OCI-LY7 (cell line): ENCODE results near the gene PKHD1. TPM values are rescaled to one million over a fixed set of nuclear protein-coding genes. Genes with fewer than 3 reads are reported as not detected.

ENCODE experiments used
- BruUV-seq: library from RNA; stranded (reverse); fragments of 400-500 nt; replicated peaks from 2 replicates; lab custom pipeline; 2021; lab: Mats Ljungman, UMichigan
- CTCF ChIA-PET: fragments of 300-600 bp; sonication (Branson Sonifier 250); formaldehyde crosslinking; loops from one replicate; lab custom pipeline; 2022; ENCODE audit warnings: antibody characterized with exemption; ENCODE audit not compliant: unreplicated experiment; lab: Charles Lee
- POLR2A ChIA-PET: fragments of 300-600 bp; sonication (Branson Sonifier 250); formaldehyde crosslinking; loops from one replicate; lab custom pipeline; 2022; ENCODE audit warnings: antibody characterized with exemption; lab: Charles Lee
- DNase-seq: peaks from one replicate; pipeline ENCODE4 v3.0.0-alpha.2; 2015; ENCODE audit warnings: low spot score
- H2AFZ ChIP-seq: fragments of 200-600 bp; sonication (generic), shearing (Covaris generic); 2 replicates; pipeline ENCODE4 v1.6.1; 2014; ENCODE audit warnings: mild to moderate bottlenecking, antibody characterized with exemption, low read length, moderate library complexity
- H3K27ac ChIP-seq: fragments of 200-600 bp; sonication (generic); 2 replicates; pipeline ENCODE4 v1.5.1; 2014; ENCODE audit warnings: mixed run types, low read depth, mild to moderate bottlenecking, moderate library complexity, low read length, inconsistent platforms; ENCODE audit not compliant: poor library complexity, severe bottlenecking
- H3K36me3 ChIP-seq: fragments of 200-600 bp; sonication (generic); 2 replicates; pipeline ENCODE4 v1.6.1; 2014; ENCODE audit warnings: mild to moderate bottlenecking, antibody characterized with exemption, low read length, moderate library complexity, mixed read lengths; ENCODE audit not compliant: insufficient read depth
- H3K4me1 ChIP-seq: fragments of 200-600 bp; sonication (generic); 2 replicates; pipeline ENCODE4 v1.5.1; 2014; ENCODE audit warnings: mild to moderate bottlenecking, low read length; ENCODE audit not compliant: insufficient read depth, poor library complexity, severe bottlenecking
- H3K4me2 ChIP-seq: fragments of 200-600 bp; sonication (generic); 2 replicates; pipeline ENCODE4 v1.6.1; 2014; ENCODE audit warnings: mild to moderate bottlenecking, low read length
- H3K4me3 ChIP-seq: fragments of 200-600 bp; sonication (generic); 2 replicates; pipeline ENCODE4 v1.5.1; 2014; ENCODE audit warnings: mild to moderate bottlenecking, low read depth, low read length; ENCODE audit not compliant: poor library complexity, severe bottlenecking
- H3K79me2 ChIP-seq: fragments of 200-600 bp; sonication (generic); 2 replicates; pipeline ENCODE4 v1.6.1; 2016; ENCODE audit warnings: low read depth, mild to moderate bottlenecking, low read length, moderate library complexity, mixed read lengths; ENCODE audit not compliant: insufficient read depth
- H3K9me2 ChIP-seq: fragments of 200-600 bp; sonication (generic); 2 replicates; pipeline ENCODE4 v1.6.1; 2016; ENCODE audit warnings: mild to moderate bottlenecking, low read length, mixed read lengths; ENCODE audit not compliant: insufficient read depth
- H3K9me3 ChIP-seq: fragments of 200-600 bp; sonication (generic); 2 replicates; pipeline ENCODE4 v1.6.1; 2014; ENCODE audit warnings: mild to moderate bottlenecking, mixed run types, low read length, mixed read lengths
- H4K20me1 ChIP-seq: fragments of 200-600 bp; sonication (generic); 2 replicates; pipeline ENCODE4 v1.6.1; 2014; ENCODE audit warnings: mild to moderate bottlenecking, antibody characterized with exemption, low read length, moderate library complexity, mixed read lengths; ENCODE audit not compliant: insufficient read depth
- EZH2phosphoT487 ChIP-seq: fragments of 200-600 bp; sonication (generic); IDR thresholded peaks from 2 replicates; pipeline ENCODE4 v1.6.1; 2018; ENCODE audit warnings: low read depth, borderline replicate concordance, mild to moderate bottlenecking, mixed run types, antibody characterized with exemption, low read length, moderate library complexity, mixed read lengths
- intact Hi-C: fragments of 100-400 bp; cut with micrococcal nuclease; formaldehyde crosslinking; loops from one replicate; pipeline ENCODE4 v1.10.0; 2022; ENCODE audit not compliant: unreplicated experiment
- total RNA-seq, 2 experiments: library from RNA; depleted of rRNA in 1 of 2; stranded (reverse); fragments of >200 nt in 1 of 2; shearing (Covaris generic) in 1 of 2; gene quantifications; 2 replicates each; pipeline ENCODE4 v1.2.3, GENCODE V29; 2014 to 2022
- TF ChIP-seq, protein P1 (sequence below): fragments of 200-600 bp; sonication (generic); conservative IDR thresholded peaks from 2 replicates; pipeline ENCODE4 v1.5.1; 2014; ENCODE audit warnings: mild to moderate bottlenecking, antibody characterized with exemption, low read length, moderate library complexity, mixed read lengths

Gene PKHD1
- total RNA-seq, 2 experiments from 2014 or later: not detected

DNA sequence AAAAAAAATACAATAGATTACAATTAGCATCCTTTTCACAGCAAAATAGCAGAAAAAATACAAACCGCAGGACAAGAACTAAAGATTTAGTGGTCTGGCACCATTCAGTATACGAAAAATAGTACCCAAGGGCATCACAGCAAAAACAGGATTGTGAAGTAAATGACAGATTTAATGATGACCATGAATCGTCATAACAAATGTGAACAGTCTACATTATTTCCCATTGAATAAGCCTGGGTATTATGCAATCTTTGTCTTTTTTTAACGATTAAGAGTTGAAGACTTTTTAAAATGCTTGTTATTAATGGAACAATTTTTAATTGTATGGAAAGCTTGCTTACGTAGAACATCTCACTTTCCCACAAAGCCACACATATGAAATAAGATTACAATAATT lies 432.8 kb downstream of the PKHD1 start:
- H3K79me2 ChIP-seq: no peaks in the 10 kb centered on the region
- TF ChIP-seq, protein P1, sequence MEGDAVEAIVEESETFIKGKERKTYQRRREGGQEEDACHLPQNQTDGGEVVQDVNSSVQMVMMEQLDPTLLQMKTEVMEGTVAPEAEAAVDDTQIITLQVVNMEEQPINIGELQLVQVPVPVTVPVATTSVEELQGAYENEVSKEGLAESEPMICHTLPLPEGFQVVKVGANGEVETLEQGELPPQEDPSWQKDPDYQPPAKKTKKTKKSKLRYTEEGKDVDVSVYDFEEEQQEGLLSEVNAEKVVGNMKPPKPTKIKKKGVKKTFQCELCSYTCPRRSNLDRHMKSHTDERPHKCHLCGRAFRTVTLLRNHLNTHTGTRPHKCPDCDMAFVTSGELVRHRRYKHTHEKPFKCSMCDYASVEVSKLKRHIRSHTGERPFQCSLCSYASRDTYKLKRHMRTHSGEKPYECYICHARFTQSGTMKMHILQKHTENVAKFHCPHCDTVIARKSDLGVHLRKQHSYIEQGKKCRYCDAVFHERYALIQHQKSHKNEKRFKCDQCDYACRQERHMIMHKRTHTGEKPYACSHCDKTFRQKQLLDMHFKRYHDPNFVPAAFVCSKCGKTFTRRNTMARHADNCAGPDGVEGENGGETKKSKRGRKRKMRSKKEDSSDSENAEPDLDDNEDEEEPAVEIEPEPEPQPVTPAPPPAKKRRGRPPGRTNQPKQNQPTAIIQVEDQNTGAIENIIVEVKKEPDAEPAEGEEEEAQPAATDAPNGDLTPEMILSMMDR: no peak
- TF ChIP-seq EZH2phosphoT487: no peak
- H3K4me3 ChIP-seq: no peak overlapping the region
- H3K9me2 ChIP-seq: no peaks in the 10 kb centered on the region
- H4K20me1 ChIP-seq: no peaks in the 10 kb centered on the region
- H3K4me1 ChIP-seq: no peaks in the 10 kb centered on the region
- no peaks in the 10 kb centered on the region for H3K36me3 ChIP-seq
- POLR2A ChIA-PET: no interaction called here
- H3K27ac ChIP-seq: no peak overlapping the region
- H3K9me3 ChIP-seq: no peaks in the 10 kb centered on the region
- BruUV-seq: no TSS peak
- intact Hi-C loops: loop anchor here (10.0 kb wide), 1 partner anchor 60 kb away; no protein-coding TSS in a partner anchor
- no peak for DNase-seq
- H2AFZ ChIP-seq: no peak overlapping the region
- CTCF ChIA-PET: no interaction called here
- no peak overlapping the region for H3K4me2 ChIP-seq

DNA sequence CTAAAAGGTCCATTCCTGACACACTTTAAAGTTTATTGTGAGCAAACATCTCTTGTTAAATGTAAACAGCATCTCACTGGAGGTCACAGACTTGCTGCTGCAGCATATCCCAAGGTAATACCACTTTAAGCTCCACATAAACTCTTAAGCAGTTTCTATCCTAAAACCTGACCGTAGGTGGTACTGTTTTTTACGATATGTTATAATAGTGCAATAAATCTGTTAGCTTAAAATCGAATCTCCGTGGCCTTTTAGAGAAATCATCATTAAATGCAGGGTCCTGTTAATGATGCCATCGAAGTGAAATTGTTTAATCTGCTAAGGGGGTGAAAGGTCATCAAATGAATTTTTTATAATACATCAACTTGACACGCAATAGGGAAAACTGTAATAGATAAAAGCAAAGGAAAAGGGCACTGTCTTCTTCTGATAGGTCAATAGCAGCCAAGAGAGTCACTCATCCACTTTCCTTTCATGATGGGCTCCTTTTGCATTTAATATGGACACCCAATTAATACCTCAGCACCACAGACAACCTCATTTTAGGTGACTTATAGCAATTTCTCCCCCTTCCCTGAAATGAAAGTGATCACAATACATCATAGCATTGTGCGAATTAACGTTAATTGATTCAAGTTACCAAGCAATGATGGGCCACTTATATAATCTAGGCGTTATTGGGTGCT lies 436.1 kb downstream of the PKHD1 start:
- intact Hi-C loops: loop anchor here (10.0 kb wide), 1 partner anchor 64 kb away; no protein-coding TSS in a partner anchor
- Histone ChIP-seq H3K36me3 (no peaks in the 10 kb centered on the region), H4K20me1 (no peaks in the 10 kb centered on the region), H3K9me2 (no peaks in the 10 kb centered on the region), H2AFZ (no peak overlapping the region), H3K79me2 (no peaks in the 10 kb centered on the region), H3K27ac (no peak overlapping the region), H3K9me3 (no peaks in the 10 kb centered on the region), H3K4me1 (no peaks in the 10 kb centered on the region), H3K4me2 (no peak overlapping the region), H3K4me3 (no peak overlapping the region)
- no TSS peak for BruUV-seq
- no peak for TF ChIP-seq EZH2phosphoT487
- TF ChIP-seq, protein P1: no peak
- ChIA-PET CTCF (no interaction called here), POLR2A (no interaction called here)
- no peak for DNase-seq

DNA sequence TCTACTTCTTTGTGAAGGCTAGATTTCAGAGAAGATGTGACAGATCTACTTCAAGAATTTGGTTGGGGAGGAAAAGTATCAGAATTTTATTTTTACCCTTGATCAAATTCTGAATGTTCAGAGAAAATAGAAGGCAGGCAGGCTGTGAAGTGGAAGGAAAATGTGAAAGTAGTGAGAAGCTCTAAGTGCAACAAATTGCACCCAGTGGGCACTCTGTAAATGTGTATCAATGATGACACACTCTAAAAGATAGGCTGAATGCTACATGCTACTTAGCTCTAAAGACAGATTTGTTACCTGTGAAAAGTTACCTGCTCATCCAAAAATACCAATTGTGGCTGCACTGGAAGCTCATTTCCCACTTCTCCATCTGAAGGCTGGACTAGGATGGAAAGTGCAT lies 438.6 kb downstream of the PKHD1 start:
- DNase-seq: no peak
- Histone ChIP-seq H2AFZ (no peak overlapping the region), H3K4me2 (no peak overlapping the region), H4K20me1 (no peaks in the 10 kb centered on the region), H3K9me2 (no peaks in the 10 kb centered on the region), H3K27ac (no peak overlapping the region), H3K36me3 (no peaks in the 10 kb centered on the region), H3K9me3 (no peaks in the 10 kb centered on the region), H3K4me3 (no peak overlapping the region), H3K79me2 (no peaks in the 10 kb centered on the region), H3K4me1 (no peaks in the 10 kb centered on the region)
- ChIA-PET CTCF (no interaction called here), POLR2A (no interaction called here)
- no peak for TF ChIP-seq EZH2phosphoT487
- TF ChIP-seq, protein P1: no peak
- intact Hi-C loops: no loop called here
- BruUV-seq: no TSS peak
